HepG2 (cell line): Measurements from ENCODE around the gene VWA7.

Source experiments
- ZNF138 ChIP-seq: sonication (generic); formaldehyde crosslinking; IDR thresholded peaks from 2 replicates; pipeline ENCODE4 v1.5.0; 2020; ENCODE audit warnings: mild to moderate bottlenecking, low read depth, missing genetic modification reagents
- ZSCAN30 ChIP-seq: sonication (generic); formaldehyde crosslinking; IDR thresholded peaks from 2 replicates; pipeline ENCODE4 v1.5.0; 2020; ENCODE audit warnings: mild to moderate bottlenecking, missing genetic modification reagents

- TF ChIP-seq ZSCAN30 (CRISPR knock-in tag) (no peak), ZNF138 (CRISPR knock-in tag) (no peak)
Measured at GRCh38 chr6:31813465-31813849, 36.3 kb upstream of the VWA7 start.
